Measurements from ENCODE around the gene ZNF568.

Gene ZNF568

DNA sequence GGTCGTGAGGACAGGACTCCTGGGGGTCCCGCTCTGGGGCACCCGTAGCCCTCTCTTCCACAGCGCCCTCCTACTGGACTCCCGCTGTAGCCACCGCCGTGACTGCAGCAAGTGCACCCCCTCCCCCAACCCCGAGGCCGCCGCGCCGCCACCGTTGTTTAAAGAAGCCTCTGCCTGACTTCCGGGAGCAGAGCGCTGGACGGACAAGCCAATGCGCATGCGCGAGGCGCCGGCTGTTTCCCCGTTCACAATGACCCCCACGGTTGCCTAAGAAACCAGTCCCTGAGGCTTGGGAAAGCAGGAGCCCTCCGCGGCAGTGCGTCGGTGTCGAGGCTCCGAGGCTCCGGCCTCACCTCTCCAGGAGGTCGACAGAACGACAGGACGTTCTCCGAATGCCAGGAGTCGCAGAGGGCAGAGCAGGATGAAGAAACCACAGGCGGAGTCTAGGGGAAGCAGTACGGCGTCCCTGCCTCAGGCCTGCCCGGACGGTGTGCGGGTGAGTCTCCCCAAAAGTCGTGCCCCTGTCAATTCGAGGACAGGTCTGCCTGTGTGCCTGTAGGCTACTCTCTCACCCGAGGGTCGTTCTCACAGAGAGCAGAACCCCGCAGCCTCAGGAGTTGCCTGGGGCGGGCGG lies 91.6 kb downstream of the ZNF568 start:
- DNase-seq: no peak

DNA sequence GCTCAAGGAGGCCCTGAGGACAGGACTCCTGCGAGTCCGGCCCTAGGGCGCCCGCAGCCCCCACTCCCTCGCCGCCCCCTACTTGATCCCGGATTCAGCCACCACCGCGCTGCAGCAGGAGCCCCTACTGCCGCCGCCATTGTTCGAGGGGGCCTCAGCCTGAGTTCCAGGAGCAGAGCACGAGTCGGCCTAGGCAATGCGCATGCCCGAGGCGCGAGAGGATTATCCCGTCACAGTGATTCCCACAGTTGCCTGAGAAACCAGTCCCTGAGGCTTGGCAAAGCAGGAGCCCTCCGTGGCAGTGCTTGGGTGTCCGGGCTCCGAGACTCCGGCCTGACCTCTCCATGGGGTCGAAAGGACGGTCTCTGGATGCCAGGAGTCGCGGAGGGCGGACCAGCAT lies 93.7 kb downstream of the ZNF568 start:
- no peak for DNase-seq

- DNase-seq: no peak
Measured at GRCh38 chr19:37012093-37012745, 96.1 kb downstream of the ZNF568 start.

- no peak for DNase-seq
Measured at GRCh38 chr19:37014456-37014855, 98.3 kb downstream of the ZNF568 start.

GRCh38 chr19:37045140-37045539 lies 129.0 kb downstream of the ZNF568 start:
- no peak for DNase-seq
